Mesothelial cell of epicardium (in vitro differentiated cells): Measurements from ENCODE around the gene VPS13A. TPM values are rescaled to one million over a fixed set of nuclear protein-coding genes. Genes with fewer than 3 reads are reported as not detected.

ENCODE experiments used
- DNase-seq, 2 experiments: peaks; one replicate each; pipeline ENCODE4 v3.0.0; 2021; ENCODE audit warnings: low spot score in 2 of 2; ENCODE audit not compliant: unreplicated experiment in 2 of 2
- H3K27ac Mint-ChIP-seq: 2 replicates; pipeline ENCODE4 v1.8.0; 2021; ENCODE audit warnings: mixed read lengths
- H3K27me3 Mint-ChIP-seq: 2 replicates; pipeline ENCODE4 v1.8.0; 2021; ENCODE audit warnings: low read depth, mixed read lengths
- H3K36me3 Mint-ChIP-seq: 2 replicates; pipeline ENCODE4 v1.8.0; 2021; ENCODE audit warnings: mixed read lengths
- H3K4me1 Mint-ChIP-seq: 2 replicates; pipeline ENCODE4 v1.8.0; 2021; ENCODE audit warnings: mixed read lengths
- H3K4me3 Mint-ChIP-seq: 2 replicates; pipeline ENCODE4 v1.8.0; 2021; ENCODE audit warnings: mild to moderate bottlenecking, moderate library complexity, mixed read lengths
- H3K9me3 Mint-ChIP-seq: 2 replicates; pipeline ENCODE4 v1.8.0; 2021; ENCODE audit warnings: mixed read lengths
- CTCF ChIP-seq: fragments of 200-600 bp; sonication (generic); IDR thresholded peaks from one replicate; pipeline ENCODE4 v1.5.0; 2021; ENCODE audit warnings: antibody characterized with exemption; ENCODE audit not compliant: unreplicated experiment
- total RNA-seq: library from RNA; stranded (reverse); gene quantifications from 3 replicates; pipeline ENCODE4 v1.2.1, GENCODE V29; 2021

Gene VPS13A
- total RNA-seq, 1 donor from 2014 or later: 42.1 TPM

GRCh38 chr9:77469515-77470231, 292.3 kb downstream of the VPS13A start:
- Mint-ChIP-seq H3K9me3 (peaks cover 23% of the 10 kb centered on the region), H3K27ac (no peak overlapping the region), H3K4me1 (peaks cover 7% of the 10 kb centered on the region), H3K36me3 (no peaks in the 10 kb centered on the region), H3K27me3 (no peaks in the 10 kb centered on the region), H3K4me3 (no peak overlapping the region)
- DNase-seq: no peak
- TF ChIP-seq CTCF: no peak

Other genes starting within 250 kb of the VPS13A start
- gene FOXB2, start 157.9 kb upstream of the VPS13A start, total RNA-seq: not detected in 3 replicates